ENCODE measurements around the gene BANP.
"Not testable (repeated sequence)": the region's sequence is repeated elsewhere in the genome, so short reads cannot be mapped to it uniquely, and the experiment has no call there.

The BANP gene

DNA sequence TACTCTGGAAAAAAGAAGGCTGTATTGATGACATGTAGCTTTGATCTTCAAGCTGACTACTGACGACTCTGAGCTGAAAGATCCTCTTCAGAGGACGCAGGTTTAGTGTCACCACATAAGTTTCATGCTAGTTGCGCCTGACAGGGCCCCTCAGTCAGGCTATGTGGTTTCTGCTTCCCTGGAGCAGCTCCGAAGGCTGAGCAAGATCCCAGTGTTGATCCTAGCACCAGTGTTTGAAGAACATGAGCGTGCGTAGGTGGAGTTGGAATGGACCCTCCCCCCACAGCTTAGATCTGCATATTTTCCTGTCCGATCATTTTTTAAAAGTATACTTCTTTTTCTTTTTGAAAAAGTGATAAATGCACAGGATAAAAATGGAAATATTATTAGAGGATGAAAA is 17.3 kb downstream of the BANP start:
- DNase-seq (ENCODE audit: low spot score): peak; percentile 81

DNA sequence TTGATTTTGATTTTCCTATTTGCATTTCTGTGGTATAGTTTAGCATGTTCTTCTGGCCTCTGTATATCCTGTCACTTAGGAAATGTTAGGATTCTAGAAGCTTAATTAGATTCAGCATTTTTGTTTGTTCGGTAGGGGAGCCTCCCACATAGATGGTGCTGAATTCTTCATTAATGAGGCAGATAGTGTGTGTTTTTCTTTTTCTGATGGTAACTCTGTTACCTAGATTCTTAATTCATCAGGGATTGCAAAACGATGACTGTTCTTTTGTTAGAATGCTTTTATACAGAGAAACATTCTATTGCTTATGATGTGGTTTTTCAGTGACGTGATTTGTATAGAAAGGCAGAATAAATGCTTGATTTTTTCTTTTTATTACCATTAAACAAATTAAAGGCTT is 19.0 kb downstream of the BANP start:
- DNase-seq (ENCODE audit: low spot score): peak; percentile 41

DNA sequence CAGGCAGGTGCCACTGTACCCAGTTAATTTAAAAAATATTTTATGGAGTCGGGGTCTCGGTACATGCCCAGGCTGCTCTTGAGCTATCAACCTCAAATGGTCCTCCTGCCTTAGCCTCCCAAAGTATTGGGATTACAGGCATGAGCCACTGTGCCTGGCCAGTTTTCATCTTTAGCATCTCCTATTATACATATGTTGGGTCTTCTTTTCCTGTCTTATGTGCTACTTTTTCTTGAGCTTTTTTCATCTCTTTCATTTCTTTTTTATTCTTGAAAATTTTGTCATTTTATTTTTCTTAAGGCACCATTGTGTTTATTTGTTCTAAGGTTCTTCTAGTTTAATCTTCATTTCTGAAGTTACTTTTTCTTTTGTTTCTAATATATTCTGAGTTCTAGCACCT is 20.7 kb downstream of the BANP start:
- no peak for DNase-seq (ENCODE audit: low spot score)

DNA sequence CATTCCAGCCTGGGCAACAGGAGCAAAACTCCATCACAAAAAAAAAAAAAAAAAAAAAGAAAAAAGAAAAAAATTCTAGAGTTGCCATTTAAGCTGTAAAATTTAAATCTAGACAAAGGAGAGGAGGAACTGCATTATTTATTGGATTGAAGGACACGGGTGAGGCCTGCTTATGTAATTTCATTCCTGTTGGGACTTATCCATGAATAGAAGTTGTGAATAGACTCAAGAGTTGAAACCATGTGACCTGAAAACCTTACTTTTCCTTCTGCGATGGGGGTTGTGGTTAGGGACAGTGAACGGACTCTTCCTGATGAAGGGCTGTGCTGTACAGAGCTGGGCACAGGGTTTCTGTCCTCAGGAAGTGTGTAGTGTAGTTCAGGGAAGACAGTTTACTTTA is 22.5 kb downstream of the BANP start:
- DNase-seq (ENCODE audit: low spot score): no peak

DNA sequence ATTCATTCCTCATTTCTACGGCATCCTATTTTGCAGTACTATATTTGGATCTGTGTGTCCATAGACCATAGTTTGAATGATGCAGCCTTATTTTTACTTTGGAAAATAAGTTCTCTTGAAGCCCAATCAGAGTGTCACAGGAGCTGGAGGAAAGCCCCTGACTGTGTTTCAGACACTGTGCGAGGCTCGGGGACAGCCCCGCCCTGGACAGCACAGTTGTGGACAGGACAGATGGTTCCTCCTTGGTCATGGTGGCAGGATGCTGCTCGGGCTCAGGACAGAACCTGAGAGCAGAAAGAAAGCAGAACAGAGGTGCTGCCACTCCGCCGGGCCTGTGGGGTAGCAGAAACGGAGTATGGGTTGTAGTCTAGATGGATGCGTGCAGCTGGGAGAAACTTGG is 22.9 kb downstream of the BANP start:
- DNase-seq (ENCODE audit: low spot score): no peak

DNA sequence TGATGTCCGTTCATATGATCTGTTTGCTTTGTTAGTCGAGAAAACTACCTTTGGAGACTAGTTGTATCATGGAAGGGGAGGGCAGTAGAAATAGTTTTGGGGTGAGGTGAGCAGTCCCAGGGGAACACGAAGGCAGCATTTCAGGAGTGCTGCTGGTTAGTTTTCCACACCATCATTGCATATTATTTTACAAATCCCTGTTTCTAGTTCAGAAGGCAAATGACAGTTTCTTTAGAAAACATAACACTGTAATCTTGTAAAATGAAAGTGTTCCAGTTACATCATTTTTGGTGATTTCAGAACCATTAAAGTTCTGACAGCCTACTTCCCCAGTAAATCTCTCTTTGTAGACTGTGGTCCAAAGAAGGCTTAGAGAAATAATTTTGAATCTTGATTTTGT is 25.4 kb downstream of the BANP start:
- peak; percentile 24 for DNase-seq (ENCODE audit: low spot score)

DNA sequence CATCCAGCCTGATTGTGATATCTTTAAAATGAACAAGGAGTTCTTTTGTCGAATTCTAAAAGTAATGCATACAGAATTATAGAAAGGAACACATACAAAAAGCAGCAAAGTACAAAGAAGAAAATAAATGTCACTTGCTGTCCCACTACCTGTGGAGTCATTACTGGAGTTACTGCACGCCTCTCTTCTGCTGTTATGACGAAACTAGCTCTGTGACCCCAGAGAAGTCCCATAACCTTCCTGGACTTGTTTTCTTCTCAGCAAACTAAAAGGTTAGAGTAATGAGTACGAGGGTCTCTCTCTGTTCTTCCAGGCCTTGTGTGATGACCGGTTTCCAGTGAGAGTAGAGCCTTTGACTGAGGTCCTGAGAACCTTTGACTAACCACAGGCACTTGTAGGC is 26.9 kb downstream of the BANP start:
- no peak for DNase-seq (ENCODE audit: low spot score)

DNA sequence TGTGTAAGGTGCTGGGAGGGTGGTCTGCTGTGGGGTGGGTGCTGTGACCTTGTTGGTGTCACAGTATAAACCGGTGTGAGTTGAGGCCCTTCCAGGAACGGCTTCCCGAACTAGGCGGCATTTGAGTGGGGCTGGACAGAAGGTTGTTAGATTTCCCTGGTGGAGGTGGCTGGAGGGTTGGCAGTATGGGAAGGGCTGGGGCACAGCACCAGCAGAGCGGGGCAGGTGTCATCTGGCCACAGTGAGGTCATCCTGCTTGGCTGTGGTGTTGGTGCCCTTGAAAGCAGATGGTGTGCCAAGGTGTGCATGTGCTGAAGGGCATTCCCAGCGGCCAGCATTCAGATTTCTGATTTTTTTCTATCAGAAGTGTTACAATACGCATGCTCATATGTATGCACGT is 28.1 kb downstream of the BANP start:
- no peak for DNase-seq (ENCODE audit: low spot score)

DNA sequence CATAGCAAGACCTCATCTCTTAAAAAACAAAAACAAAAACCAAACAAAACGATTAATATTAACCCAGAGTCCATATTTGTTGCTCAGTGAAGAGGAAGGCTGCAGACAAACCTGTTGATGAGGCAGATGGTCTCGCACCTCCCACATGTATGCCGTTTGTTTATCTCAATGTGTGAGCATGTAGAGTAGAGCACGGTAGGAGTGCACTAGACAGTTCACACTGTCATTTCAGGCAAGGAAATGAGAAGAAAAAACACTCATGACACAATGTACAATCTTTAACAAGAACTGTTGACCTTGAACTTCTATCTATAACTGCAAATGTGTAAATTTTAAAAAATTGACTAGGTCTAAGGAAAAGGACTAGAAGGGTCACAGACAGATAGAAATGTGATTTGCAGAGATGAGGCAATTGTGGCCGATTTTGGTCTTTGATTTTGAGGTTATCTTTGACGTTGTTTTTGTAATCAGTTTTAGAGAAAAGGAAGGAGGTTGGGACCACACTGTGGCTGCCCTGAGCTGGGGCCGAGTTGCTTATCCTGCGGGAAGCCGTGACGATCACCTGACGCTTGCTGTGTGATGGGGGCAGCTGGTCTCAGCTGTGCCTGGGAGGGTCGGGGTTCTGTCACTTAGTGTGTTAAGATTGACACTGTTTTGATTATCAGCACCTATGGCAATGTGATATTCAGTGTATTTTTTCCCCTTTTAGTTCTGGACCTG is 28.8 kb downstream of the BANP start:
- DNase-seq (ENCODE audit: low spot score): not testable (repeated sequence)

DNA sequence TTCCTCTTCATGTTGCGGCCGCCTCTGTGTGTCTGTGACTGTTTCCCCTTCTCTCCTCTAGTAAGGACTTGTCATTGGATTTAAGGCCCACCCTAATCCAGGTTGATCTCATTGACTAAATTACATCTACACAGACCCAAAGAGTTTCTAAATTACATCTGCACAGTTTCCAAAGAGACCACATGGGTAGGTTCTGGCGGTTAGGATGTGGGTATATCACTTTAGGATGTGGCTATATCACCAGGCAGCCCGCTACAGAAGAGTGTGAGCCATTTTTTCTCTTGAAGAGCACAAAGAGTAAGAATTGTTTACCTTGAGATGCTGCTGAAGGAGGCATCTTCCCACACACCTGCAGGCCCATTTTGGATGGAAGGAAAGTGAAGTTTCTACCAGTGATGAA is 30.1 kb downstream of the BANP start:
- DNase-seq (ENCODE audit: low spot score): not testable (repeated sequence)

DNA sequence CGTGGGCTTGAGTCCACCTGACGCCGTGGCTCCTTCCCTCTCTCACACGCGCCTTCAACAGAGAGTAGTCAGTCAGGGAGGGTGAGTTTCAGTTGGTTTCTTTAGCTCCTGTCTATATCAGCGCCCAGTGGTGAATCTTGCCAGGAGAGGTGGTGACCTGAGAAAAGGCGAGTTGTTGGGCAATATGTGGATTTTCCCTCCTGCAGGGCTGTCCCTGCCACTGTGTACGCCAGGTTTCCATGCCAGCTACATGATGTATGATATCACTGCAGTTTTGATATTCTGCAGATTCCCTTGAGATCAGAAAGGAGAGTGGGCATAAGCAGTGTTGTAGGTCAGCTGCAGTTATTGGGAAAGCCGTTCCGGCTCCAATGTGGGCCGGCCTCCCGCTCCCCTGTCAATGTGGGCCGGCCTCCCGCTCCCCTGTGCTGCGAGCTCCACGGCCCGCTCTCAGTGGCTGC is 31.4 kb downstream of the BANP start:
- no peak for DNase-seq (ENCODE audit: low spot score)

DNA sequence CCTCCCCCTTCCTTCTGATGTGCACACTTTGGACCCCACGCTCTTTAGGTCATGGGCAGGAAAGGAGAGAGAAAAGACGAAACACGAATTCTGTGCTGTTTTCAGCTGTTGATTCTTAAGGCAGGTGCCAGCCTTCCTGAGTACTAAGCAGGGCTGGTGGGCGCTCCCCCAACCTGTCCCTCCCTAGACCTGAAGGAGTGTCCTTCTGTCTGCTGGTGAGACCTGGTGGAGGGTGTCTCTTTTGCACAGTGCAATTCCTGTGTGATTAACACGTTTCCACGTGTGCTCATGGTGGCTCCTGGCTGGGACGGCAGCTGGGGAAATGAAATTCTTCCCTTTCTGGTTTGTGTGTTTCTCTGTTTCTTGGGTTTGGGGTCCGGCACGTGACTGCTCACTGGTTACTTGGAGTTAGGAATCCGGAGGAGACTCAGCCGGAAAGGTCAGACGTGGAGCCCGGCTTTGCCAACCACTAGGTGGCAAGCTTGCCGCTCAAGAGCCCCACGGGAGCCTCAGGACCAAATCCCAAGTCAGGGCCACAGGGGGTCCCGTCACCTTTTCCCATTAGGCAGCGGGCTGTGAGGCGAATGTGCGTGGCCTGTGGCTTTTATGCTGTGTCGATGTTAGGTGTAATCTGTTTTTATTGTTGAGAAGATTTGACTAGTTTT is 32.0 kb downstream of the BANP start:
- DNase-seq (ENCODE audit: low spot score): not testable (repeated sequence)

DNA sequence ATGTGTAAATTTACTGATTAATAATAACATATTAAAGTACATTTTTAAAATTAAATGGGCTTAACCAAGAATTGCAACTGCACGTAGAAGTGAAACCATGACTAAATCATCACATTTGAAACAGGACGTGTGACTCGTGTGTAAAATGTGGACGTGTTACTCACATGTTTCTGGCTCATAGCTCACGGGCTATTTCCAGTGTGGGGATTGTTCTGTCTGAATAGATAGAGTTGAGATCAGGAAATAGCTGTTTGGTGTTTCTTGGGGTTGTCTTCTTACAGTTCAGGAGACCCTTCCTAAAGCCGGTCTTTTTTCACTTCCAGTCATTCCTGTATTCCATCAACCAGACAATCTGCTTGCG is 32.5 kb downstream of the BANP start:
- not testable (repeated sequence) for DNase-seq (ENCODE audit: low spot score)

DNA sequence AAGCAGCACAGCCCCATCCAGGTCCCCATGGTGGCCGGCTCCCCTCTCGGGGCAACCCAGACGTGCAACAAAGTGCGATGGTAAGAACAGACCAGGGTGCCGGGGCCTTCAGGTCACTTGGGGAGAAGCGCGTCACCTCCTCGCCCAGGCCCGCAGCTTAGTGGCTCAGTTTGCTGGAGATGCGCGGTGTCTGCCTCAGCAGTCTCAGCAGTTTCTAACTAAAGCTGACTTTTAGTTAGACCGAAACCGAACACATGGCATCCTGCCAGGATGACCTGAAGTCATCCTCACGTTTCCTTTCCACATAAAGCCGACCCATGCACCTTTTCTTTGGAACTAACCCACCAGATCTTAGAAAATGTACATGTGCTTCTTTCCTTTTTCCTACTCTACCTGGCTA is 32.9 kb downstream of the BANP start:
- DNase-seq (ENCODE audit: low spot score): not testable (repeated sequence)

DNA sequence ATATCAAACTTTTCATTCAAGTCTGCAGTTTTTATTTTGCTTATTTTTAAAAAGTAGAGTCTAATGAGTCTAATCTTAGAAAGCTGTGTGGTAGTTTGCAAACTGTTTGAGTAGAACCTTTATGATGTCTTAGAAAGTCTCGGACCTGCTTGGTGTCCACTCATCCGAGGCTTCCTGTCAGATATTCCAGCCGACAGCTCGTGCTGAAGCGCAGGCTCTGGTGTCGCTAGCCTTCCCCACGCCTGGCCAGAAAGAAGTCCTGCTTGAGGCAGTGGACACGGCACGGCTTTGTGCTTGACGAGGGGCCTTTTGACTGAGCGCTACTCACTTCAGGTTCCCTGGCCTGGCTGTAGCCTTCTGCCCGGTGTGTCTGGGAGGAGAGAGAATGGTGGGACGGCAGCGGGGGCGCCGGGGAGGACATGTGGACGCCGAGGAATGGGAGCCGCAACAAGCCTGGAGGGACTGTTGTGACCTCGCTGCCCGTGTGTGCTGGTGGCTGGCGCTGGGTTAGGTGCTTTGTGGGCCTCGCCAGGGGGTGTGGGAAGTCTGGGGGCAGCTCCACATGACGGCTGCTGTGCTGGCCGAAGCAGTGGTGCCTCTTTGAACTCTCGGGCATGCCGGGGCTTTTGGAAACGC is 33.5 kb downstream of the BANP start:
- no peak for DNase-seq (ENCODE audit: low spot score)

DNA sequence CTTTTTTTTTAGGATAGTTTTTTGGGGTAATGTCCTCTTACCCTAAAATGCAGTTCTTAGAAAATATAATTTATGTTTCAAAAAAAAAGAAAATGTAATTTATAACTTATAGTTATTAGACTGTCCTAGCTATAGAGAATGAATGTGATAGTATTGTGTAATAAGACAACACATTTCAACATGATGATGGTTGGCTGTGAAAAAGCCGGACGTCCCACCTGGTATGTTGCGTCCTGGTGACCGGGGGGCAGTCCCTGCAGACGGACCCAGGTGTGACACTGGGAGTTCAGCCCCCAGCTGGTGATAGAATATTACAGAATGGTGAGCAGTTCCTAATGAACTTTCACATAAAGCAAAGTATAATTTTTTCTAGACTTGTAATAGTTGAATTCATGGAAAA is 34.3 kb downstream of the BANP start:
- not testable (repeated sequence) for DNase-seq (ENCODE audit: low spot score)

DNA sequence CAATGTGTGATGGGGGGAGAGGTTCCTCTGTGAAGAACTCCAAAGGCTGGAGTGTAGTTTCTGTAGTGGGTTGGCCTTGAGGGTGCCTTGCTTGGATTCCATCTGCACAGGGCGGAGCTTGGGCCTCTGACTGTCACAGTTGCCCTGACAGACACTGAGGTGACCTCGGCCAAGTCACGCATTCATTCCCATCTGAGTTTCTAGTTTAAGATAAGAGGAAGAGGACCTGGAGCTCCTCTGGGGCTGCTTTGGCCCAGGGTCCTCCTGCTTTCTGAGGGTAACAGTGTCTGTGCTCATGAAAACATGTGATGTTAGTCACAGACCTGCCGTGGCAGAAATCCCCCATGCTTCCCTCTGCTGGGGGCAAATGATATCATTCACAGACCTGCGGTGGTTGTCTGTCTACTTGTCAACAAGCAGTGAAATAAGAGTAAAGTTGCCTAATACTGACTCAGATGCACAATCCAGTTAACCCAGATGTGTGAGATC is 35.2 kb downstream of the BANP start:
- peak; percentile 30 for DNase-seq (ENCODE audit: low spot score)

DNA sequence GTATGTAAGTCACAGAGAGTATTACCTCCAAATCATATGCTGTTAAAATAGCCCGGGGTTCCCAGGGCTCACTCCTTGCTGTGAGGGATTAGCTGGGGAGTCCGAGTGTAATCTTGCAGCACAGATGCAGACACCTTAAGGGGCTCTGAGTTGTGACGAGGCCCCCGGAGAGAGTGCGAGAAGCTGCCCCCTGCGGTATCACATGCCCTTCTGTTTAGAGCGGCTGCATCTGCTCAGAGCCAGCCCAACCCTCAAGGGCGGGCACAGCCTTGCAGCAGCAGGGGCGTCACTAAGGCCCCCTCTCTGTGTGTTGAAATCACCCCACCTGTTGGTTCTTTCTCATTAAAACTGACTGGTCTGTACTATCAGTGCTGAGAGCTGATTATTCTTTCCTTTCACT is 37.4 kb downstream of the BANP start:
- DNase-seq (ENCODE audit: low spot score): not testable (repeated sequence)

DNA sequence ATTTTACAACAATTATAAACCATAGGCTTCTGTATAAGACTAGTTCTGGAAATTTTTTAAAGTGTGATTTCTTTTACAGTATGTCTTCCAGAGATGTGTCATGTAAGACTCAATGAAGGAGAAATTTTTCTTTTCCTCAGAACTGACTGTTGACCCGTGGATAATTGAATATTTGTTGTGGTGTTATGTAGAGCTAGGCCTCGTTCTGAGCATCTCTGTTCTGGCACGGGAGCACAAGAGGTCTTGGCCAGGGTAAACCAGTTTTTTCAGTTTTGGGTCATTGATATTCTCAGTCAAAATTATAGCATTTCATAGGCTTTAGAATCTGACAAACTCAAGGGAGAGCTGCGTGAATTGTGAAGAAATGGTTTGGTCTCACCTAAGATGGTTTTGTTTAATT is 39.0 kb downstream of the BANP start:
- not testable (repeated sequence) for DNase-seq (ENCODE audit: low spot score)

DNA sequence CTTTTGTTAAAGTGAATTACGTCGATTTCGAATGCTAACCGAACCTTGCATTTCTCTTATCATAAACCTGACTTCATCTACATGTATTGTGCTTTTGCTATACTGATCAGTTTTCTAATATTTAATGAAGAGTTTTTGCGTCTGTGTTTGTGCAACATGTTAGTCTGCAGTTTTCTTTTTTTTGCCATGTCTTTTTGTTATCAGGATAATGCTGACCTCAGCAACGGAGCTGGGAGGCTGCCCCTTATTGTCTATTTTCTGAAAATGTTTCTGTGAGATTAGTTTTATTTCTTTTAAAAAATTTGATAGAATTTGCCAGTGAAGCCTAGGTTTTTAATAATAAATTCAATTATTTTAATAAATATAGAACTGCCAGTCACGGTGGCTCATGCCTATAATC is 40.9 kb downstream of the BANP start:
- DNase-seq (ENCODE audit: low spot score): not testable (repeated sequence)

DNA sequence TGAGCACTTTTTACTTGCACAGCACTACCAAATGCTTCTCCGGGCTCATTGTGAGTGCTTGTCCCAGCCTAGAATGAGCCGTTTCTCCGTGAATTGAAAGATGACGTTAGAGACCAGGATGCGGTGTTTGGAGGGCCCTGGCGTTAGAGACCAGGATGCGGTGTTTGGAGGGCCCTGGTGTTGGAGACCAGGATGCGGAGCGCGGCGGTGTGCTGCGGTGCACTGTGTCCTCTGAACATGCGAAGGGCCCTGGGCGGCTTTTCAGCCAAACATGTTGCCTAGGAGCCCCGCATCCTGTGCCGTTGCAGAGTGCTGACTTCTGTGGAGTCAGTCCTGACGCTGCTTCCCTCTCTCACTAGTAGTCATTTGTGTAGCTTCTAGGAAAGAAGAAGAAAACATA is 42.7 kb downstream of the BANP start:
- DNase-seq (ENCODE audit: low spot score): no peak

DNA sequence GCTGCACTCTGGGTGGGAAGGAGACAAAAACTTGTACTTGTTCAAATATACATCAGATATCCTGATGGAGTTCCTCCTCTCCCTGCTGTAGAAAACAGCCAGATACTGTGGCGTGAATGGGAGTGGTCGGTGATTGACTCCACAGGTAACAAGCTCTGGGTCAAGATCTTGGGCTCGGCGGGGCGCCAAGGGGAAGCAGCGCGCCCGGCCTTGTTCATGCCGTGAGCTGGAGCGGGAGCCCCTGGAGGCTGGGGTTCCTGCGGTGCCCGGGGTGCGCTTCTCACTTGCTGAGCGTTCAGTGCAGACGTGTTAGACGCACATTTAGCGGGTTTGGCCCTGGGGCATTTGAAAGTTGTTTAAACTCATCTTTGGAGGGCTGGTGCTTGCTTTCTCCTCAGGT is 44.4 kb downstream of the BANP start:
- DNase-seq (ENCODE audit: low spot score): no peak

Data from GM03348 (cell line).